ENCODE results near the gene COL5A3.
"Not testable (repeated sequence)": the region's sequence is repeated elsewhere in the genome, so short reads cannot be mapped to it uniquely, and the experiment has no call there.

- TF ChIP-seq CTCF (IDR thresholded peaks at IDR 0.05; ENCODE audit: low read length); EZH2 (IDR thresholded peaks at IDR 0.05; ENCODE audit: borderline replicate concordance, low read length): not testable (repeated sequence)
These were observed 63.7 kb downstream of the COL5A3 start for GRCh38 chr19:9946528-9947125.
